ENCODE results near the gene TARS3. TPM values are rescaled to one million over a fixed set of nuclear protein-coding genes. Genes with fewer than 3 reads are reported as not detected.

TARS3 gene
- total and polyA plus RNA-seq, 2 donors (not counting 3 experiments of a cell fraction or from before 2014, with no cell fraction given): 0.91 to 8.2 TPM

DNA sequence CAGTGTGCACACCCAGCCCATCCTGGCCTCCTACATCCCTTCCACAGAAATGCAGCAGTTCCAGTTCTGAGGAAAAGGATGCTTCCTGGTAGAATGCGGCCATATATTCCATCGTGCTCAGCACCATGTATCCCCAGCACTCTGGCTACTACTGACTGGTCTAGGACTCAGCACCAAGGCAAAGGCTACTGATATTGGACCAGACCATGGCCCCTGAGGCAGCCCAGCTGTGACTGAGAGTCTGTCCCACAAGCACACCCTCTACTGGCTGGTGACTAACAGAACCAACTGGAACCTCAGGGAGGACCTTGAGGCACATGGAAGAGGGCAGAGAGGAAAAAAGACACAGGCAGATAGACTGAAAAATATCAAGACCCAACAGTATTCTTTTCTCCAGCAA is 30.0 kb downstream of the TARS3 start:
- no TSS peak for BruUV-seq (replicated peaks)
- no peak overlapping the region for H3K4me3 ChIP-seq (replicated peaks in 1 of 3; ENCODE audit: insufficient read depth in 1 of 3, low read depth in 1 of 3, low read length in 3 of 3)
- H3K27ac ChIP-seq (ENCODE audit: insufficient read depth, low read depth, low read length): no peak overlapping the region
- TF ChIP-seq GATA2 (IDR thresholded peaks at IDR 0.05; ENCODE audit: insufficient read depth, insufficient read length, low read depth, low read length) (no peak), MYC (IDR thresholded peaks at IDR 0.05; ENCODE audit: low read depth, low read length) (no peak), POLR2A (IDR thresholded peaks at IDR 0.05; ENCODE audit: low read depth, low read length) (no peak), EZH2 (IDR thresholded peaks at IDR 0.05; ENCODE audit: borderline replicate concordance, low read depth, low read length, severe bottlenecking) (no peak), POLR2AphosphoS5 (IDR thresholded peaks at IDR 0.05; ENCODE audit: insufficient read depth, low read depth, low read length) (no peak), FOS (IDR thresholded peaks at IDR 0.05; ENCODE audit: borderline replicate concordance, insufficient read depth, low read length) (no peak), JUN (IDR thresholded peaks at IDR 0.05; ENCODE audit: borderline replicate concordance, insufficient read depth, insufficient read length, low read depth) (no peak)
- TF ChIP-seq, protein P1, sequence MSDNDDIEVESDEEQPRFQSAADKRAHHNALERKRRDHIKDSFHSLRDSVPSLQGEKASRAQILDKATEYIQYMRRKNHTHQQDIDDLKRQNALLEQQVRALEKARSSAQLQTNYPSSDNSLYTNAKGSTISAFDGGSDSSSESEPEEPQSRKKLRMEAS (IDR thresholded peaks at IDR 0.05; ENCODE audit: insufficient read depth, insufficient read length): no peak
- no peaks in the 10 kb centered on the region for H3K27me3 ChIP-seq (ENCODE audit: control insufficient read depth in 2 of 2, insufficient read depth in 2 of 2, low read length in 2 of 2)
- no peak overlapping the region for H2AFZ ChIP-seq (ENCODE audit: low read depth, low read length)
- ChIA-PET CTCF (no interaction called here), POLR2A (no interaction called here)
- H3K36me3 ChIP-seq (ENCODE audit: control insufficient read depth in 2 of 2, extremely low read depth in 1 of 2, insufficient read depth in 2 of 2, low read length in 2 of 2): peaks cover 0 to 2% of the 10 kb centered on the region in 2 experiments
- dilution Hi-C loops (cut with MboI; ENCODE audit: extremely low pct_ligation_motif_present, low sequenced_read_pairs): no loop called here
- no peaks in the 10 kb centered on the region for H4K20me1 ChIP-seq (replicated peaks; ENCODE audit: control insufficient read depth, extremely low read depth, insufficient read depth, low read length)
- FAIRE-seq (no peak), DNase-seq (ENCODE audit: low read depth, low spot score) (no peak)
- intact Hi-C loops (cut with micrococcal nuclease): loop anchor here (2.0 kb wide), 1 partner anchor 29 kb away; no protein-coding TSS in a partner anchor
- no peaks in the 10 kb centered on the region for H3K9me1 ChIP-seq (replicated peaks; ENCODE audit: control insufficient read depth, extremely low read depth, insufficient read depth, low read length)
- no peak overlapping the region for H3K4me2 ChIP-seq (ENCODE audit: insufficient read depth, low read length)
- H3K9me3 ChIP-seq (replicated peaks; ENCODE audit: control insufficient read depth, insufficient read depth, low read length): no peaks in the 10 kb centered on the region
- H3K9ac ChIP-seq (replicated peaks; ENCODE audit: extremely low read depth, insufficient read depth, low read length): no peak overlapping the region
- no peaks in the 10 kb centered on the region for H3K4me1 ChIP-seq (ENCODE audit: control insufficient read depth, extremely low read depth, insufficient read depth, low read length)
- no peaks in the 10 kb centered on the region for H3K79me2 ChIP-seq (ENCODE audit: control insufficient read depth, insufficient read depth, low read length)
